ENCODE results near the gene PARP3. TPM values are rescaled to one million over a fixed set of nuclear protein-coding genes. Genes with fewer than 3 reads are reported as not detected.

The PARP3 gene
- total RNA-seq, 4 donors from 2014 or later, result 8.1 to 21.8 (median 14.0) TPM

DNA sequence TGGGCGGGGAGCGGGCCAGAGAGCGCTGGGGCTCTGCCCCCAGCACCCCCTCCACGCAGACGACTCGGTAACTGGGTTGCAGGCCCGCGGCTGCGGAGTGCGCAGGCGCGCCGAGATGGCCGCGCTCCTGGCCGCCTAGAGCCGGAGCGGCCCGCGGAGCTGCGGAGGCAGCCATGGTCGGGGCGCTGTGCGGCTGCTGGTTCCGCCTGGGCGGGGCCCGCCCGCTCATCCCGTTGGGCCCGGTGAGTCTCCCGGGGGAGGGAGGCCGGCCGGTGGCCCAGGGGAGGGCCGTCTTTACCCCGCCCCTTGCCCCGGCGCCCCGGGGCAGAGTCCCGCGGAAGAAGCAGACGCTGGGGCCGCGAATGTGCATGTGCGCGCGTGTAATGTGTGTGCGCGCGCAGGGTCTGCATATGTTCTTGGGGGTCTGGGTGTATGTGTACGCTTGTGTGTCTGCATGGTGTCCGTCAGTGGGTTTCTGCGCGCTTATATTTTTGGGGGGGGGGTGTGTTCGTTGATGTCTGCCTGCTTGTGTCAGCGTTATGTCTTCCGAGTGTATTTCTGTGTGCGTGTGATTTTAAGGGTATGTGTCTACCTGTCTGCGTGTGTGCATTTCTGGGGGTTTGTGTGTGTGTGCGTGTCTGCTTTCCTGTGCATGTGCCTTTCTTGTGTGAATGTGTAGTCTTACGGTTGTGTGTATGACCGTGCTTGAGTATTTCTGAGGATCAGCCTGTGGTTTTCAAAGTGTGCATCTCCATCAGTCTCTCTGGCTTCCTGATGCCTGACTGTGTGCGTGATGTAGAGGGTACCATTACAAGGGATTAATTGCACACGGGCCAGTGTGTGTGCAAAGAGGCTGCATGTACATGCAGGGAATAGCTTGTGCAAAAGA lies 33.0 kb downstream of the PARP3 start, which contains the start of gene ABHD14A:
Gene ABHD14A (plus strand): TSS at position 102 of the 889 bp plus-strand sequence. CDS start 72 bp downstream, at position 174.
- TF ChIP-seq POLR2A (IDR thresholded peaks at IDR 0.05) (peak; percentile 1 to 25), EP300 (IDR thresholded peaks at IDR 0.05) (no peak), POLR2AphosphoS5 (IDR thresholded peaks at IDR 0.05) (no peak)
- TF ChIP-seq, protein P1, sequence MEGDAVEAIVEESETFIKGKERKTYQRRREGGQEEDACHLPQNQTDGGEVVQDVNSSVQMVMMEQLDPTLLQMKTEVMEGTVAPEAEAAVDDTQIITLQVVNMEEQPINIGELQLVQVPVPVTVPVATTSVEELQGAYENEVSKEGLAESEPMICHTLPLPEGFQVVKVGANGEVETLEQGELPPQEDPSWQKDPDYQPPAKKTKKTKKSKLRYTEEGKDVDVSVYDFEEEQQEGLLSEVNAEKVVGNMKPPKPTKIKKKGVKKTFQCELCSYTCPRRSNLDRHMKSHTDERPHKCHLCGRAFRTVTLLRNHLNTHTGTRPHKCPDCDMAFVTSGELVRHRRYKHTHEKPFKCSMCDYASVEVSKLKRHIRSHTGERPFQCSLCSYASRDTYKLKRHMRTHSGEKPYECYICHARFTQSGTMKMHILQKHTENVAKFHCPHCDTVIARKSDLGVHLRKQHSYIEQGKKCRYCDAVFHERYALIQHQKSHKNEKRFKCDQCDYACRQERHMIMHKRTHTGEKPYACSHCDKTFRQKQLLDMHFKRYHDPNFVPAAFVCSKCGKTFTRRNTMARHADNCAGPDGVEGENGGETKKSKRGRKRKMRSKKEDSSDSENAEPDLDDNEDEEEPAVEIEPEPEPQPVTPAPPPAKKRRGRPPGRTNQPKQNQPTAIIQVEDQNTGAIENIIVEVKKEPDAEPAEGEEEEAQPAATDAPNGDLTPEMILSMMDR (IDR thresholded peaks at IDR 0.05), result no peak
- WGBS, result 1% methylated on average over 9 of the region's 63 CpGs
- no peaks in the 10 kb centered on the region for H3K9me3 ChIP-seq
- peak within 1 kb of the TSS; percentile 79 for H3K27ac ChIP-seq
- peak within 1 kb of the TSS; percentile 56 for H3K4me3 ChIP-seq
- peaks cover 1% of the 10 kb centered on the region for H3K36me3 ChIP-seq
- H3K4me1 ChIP-seq, result peaks cover 67% of the 10 kb centered on the region
- DNase-seq (ENCODE audit: low spot score in 2 of 2), result no peak
- H3K27me3 ChIP-seq, result no peaks in the 10 kb centered on the region

DNA sequence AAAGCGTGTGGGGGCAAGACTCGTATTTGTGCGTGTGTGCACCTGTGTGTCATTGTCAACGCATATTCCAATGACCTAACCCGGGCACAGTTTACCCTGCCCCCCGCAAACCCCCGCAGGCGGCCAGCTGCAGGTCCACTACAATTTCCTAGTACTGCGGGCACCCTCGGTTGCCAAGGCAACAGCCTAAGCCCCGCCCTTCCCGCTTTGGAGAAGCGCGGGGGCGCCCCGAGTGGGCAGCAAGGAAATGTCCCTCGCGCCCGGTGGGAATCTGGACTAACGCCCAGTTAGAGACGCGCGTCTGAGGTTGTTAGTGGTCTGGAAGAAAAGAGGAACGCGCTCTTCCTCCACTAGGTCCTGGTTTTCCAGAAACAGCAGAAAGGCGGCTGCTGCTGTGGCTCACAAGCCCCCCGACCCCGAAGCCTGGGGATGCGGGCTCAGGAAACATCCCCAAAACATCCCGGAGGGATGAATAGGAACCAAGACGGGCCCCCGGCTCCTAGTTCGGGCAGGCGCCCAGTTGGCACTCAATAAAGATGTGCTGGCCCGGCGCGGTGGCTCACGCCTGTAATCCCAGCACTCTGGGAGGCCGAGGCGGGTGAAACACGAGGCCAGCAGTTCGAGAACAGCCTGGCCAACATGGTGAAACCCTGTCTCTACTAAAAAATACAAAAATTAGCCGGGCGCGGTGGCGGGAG lies 33.8 kb downstream of the PARP3 start:
- peak; percentile 89 to 91 for DNase-seq (ENCODE audit: low spot score in 2 of 2)
- Histone ChIP-seq H3K36me3 (peaks cover 5% of the 10 kb centered on the region), H3K27me3 (no peaks in the 10 kb centered on the region), H3K4me3 (peak overlapping the region; percentile 56), H3K4me1 (peaks cover 60% of the 10 kb centered on the region), H3K9me3 (no peaks in the 10 kb centered on the region), H3K27ac (peak overlapping the region; percentile 11)
- 54% methylated on average over 41 of the region's 46 CpGs for WGBS
- TF ChIP-seq, protein P1 (IDR thresholded peaks at IDR 0.05), result peak in 1 of 2 donors; percentile 11
- no peak for TF ChIP-seq POLR2AphosphoS5 (IDR thresholded peaks at IDR 0.05)
- no peak for TF ChIP-seq EP300 (IDR thresholded peaks at IDR 0.05)

DNA sequence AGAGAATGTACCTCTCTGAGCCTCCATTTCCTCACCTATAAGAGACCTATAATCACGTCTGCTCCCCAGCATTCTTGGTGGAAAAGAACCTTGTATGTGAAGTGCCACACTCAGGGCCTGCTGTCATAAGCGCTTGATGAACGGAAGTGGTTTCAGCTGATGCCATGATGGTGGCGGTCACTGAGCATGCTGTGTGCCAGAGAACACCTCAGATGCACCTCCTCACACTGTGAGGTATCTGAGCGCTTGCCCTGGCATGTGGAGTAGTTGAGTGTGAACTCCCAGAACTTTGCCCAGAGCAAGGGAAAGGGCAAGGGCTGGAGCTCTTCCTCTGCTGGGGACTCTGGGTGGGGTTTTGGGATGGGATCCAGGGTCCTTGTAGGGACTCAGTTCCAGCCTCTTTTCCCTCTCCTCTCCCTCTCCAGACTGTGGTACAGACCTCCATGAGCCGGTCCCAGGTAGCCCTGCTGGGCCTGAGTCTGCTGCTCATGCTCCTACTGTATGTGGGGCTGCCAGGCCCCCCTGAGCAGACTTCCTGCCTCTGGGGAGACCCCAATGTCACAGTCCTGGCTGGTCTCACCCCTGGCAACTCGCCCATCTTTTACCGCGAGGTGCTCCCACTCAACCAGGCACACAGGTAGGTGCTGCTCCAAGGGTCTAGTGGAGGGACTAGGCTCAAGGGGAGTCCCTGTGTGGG lies 35.4 kb downstream of the PARP3 start:
- Histone ChIP-seq H3K27ac (no peak overlapping the region), H3K4me1 (peaks cover 69% of the 10 kb centered on the region), H3K9me3 (no peaks in the 10 kb centered on the region), H3K27me3 (no peaks in the 10 kb centered on the region), H3K4me3 (no peak overlapping the region), H3K36me3 (peaks cover 5% of the 10 kb centered on the region)
- 53% methylated on average over 9 of the region's 9 CpGs for WGBS
- DNase-seq (ENCODE audit: low spot score in 2 of 2), result no peak
- TF ChIP-seq POLR2A (IDR thresholded peaks at IDR 0.05), result no peak
- TF ChIP-seq POLR2AphosphoS5 (IDR thresholded peaks at IDR 0.05), result no peak
- TF ChIP-seq, protein P1 (IDR thresholded peaks at IDR 0.05), result no peak
- no peak for TF ChIP-seq EP300 (IDR thresholded peaks at IDR 0.05)

DNA sequence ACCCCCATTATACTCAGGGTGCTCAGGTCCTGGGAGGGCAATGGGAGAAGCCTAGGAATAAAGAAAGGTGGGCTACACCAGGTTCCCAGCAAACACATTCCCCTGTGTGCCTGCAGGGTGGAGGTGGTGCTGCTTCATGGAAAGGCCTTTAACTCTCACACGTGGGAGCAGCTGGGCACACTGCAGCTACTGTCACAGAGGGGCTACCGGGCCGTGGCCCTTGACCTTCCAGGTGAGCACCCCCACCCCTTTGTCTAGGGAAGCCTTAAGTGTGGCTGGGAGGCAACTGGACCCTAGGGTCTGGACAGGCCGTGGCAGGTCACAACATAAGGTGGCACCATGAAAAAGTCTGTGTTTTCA lies 36.0 kb downstream of the PARP3 start:
- Histone ChIP-seq H3K27ac (no peak overlapping the region), H3K4me3 (no peak overlapping the region), H3K4me1 (peaks cover 66% of the 10 kb centered on the region), H3K9me3 (no peaks in the 10 kb centered on the region), H3K27me3 (no peaks in the 10 kb centered on the region), H3K36me3 (peaks cover 5% of the 10 kb centered on the region)
- DNase-seq (ENCODE audit: low spot score in 2 of 2), result no peak
- no peak for TF ChIP-seq POLR2AphosphoS5 (IDR thresholded peaks at IDR 0.05)
- TF ChIP-seq POLR2A (IDR thresholded peaks at IDR 0.05), result no peak
- TF ChIP-seq EP300 (IDR thresholded peaks at IDR 0.05), result no peak
- TF ChIP-seq, protein P1 (IDR thresholded peaks at IDR 0.05), result no peak
- 55% methylated on average over 4 of the region's 4 CpGs for WGBS

Data from suprapubic skin (tissue), 4 donors.